ENCODE results near the gene ABLIM1. TPM values are rescaled to one million over a fixed set of nuclear protein-coding genes. Genes with fewer than 3 reads are reported as not detected.

The ABLIM1 gene
- total RNA-seq, 1 donor from 2014 or later, result 103 TPM

DNA sequence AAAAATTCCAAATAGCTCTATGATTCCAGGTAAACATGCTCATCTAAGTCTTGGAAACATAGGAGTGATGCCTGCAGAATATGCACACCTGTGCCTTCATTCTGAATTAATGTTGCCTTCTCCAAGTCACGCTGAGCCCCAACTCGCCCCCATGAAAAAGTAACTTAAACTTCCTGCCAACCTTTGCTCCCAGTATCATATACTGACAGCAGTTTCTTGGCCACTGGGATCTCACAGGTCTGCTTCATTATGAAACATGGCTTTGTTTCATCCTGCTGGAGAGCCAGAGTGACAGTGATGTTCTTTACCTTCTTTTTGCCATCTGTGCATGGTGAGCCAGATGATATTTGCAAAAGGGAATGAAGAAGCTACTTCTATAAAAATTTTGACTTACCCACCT lies 34.9 kb downstream of the ABLIM1 start:
- DNase-seq, result no peak

DNA sequence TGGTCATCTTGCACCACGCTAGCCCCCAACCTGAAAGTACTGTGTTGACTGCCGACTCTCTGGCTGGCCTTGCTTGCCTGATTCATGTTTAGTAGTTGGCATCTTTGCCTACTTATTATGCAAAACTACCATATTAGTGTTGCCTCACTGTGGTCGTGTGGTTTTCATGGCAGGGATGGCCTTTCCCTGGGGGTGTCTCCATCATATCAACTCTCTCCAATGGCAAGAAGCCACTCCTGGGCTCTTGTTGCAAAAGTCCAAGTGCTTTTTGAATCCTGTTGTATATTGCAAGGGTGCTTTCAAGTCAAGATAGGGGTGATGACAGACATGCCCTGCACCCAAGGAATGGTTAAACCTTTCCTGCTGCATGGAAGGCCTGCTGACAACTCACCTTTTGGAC lies 39.4 kb downstream of the ABLIM1 start:
- DNase-seq, result no peak

DNA sequence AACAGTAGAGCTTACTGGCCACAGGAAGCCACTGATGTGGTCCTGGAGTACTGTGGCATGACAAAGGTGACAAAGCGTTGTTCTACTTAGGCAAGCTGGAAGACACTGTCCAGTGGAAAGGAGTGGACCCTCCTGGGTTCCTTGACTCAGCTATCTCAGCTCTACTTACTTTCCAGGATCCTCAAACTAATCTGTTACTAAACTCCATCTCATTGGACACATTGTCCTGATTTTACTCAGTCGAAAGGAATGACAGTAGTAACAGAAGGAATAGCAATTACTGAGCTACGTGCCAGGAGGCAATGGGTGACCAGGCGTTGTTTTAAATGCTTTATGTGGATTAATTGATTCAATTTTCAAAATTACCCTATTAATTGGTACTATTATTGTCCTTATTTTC lies 41.6 kb downstream of the ABLIM1 start:
- DNase-seq, result no peak

DNA sequence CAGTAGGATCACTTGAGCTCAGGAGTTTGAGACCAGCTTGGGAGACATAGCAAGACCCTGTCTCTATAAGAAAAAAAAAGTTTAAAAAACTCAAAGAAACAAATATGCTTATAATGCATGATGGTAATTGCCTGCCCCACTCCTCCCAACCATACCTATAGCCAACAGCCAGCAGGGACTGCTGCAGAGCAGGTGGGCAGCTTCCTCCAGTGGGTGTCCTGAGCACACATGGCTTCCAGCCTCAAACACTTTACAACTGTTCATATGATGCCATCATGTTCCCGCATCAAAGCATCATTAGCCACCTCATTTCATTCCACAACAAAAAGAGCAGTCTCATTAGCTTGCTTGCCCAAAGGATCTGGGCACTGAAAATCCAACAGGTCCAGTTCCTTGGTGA lies 42.0 kb downstream of the ABLIM1 start:
- no peak for DNase-seq

DNA sequence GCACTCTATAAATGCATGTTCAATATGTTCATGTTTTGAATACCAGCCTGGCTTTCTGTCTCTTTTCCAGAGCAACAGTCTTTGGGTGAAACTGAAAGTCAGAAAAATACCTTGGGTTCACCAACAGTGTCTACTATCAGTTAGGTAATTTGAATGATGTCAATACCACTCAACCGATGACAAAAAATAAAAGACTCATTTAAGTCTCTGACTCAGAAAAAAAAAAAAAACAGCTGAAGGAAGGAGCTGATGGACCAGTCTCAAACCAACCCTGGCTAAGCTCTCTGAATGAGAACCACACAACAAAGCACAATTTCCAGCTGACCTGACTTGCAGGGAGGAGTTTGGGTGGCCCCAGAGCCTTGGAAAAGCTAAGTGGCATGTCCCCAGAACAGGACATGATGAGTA lies 42.5 kb downstream of the ABLIM1 start:
- DNase-seq, result no peak

DNA sequence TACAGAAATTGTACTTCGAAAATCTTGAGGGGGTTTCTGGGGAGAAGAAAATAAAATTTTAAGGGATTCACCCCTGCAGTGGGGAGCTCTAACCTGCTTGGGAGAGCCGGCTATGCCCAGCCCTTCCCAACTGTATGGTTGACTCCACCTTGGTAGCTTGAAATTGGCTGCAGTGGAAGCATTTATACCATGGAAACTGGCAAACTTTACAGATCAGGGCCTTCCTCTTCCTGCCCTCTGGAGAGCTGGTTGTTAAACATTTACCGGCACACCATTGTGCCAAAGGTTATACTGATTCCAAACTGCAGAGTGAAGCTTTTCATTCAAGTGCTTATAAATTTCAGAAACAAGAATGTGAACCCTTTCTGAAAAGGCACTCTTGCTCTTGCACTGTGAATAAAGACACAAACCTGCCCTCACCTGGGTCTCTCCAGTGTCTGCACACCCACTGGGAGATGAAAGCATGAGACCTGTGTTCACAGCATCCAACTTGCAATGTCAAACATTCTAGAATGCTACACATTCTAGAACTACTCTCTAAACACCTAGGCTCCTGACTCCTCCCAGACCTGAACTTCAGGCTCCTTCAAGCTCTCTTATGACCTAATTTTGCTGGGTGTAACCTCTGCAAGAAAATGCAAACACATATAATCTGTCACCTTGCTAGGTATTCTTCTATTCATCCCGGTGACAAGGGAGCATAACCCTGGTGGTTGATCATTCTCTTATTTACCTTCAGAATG lies 44.7 kb downstream of the ABLIM1 start:
- no peak for DNase-seq

DNA sequence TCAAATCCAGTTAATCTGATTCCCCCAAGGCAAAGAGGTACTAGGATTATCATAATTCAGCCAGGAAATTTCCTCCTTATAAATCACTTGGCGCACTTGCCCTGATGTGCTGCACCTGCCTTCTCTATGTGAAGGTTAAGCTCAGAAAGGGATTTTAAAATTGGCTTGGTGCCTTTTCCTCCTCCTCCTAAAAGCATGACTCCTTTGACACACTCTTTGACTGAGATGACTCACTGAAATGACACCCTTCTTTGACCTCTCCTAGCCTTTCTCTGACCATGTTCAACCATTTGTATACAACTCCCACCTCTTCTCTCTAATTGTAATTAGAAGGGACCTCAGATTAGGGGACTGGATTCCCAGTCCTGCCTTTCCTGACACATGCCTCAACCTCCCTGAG lies 46.5 kb downstream of the ABLIM1 start:
- no peak for DNase-seq

DNA sequence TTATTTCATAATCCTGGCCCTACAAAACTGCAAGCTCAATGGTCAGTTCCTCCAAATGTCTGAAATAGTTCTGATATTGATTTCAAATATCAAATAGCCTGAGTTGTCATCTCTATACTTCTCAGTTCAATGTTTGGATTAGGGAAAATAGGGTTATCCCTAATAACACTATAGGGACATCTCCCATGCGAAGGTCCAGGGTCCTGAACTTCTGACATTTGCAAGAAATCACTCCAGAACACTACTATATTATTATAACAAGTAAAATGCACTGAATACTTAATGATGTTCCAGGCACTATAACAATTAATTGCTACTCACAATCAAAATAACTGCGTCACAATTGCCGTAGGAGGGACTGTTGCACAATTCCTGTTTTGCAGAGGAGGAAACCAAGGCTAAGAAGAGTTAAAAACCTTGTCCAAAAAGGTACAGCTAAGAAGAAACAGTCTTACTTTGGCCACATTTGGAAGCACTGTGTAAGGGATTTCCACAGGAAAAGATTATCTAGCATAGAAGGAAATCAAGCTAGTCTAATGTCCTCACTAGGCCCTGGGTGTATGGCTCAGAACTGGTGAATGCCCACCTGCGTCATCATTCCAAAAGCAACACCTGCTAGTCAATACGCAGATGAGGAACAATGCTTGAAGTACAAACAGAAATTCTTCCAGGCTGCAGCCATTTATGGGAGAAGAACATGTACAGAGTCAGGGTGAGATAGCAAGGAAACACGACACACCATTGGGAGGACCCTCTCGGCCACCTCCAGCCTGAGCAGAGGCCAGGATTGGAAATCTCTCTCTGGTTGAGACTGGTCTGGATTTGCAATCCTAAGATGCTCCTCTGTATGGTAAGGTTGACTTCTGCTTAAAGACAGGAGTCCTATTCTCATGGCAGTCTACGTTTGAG lies 48.3 kb downstream of the ABLIM1 start:
- DNase-seq, result no peak

DNA sequence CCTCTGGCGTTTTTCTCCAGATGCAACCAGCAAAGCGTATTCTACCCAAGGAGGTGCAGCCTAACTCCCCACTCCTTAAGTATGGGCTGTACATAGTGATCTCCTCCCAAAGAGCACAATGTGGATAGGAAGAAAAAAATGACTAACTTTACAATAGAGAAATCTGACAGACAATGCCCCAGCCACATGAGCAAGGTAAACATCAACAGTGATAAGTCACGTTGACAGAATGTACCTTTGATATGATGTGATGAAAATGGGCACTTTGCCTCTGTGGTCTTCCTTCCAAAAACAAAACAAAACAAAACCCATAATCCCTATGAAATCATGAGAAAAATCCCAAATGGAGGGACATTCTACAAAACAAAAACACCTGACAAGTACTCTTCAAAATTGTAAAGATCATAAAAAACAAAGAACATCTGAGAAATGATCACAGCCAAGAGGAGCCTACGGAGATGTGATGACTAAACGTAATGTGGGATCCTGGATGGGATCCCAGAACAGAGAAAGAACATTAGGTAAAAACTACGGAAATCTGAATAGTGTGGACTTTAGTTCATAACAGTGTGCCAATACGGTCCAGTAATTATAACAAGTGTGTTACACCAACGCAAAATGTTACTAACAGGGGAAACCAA lies 50.6 kb downstream of the ABLIM1 start:
- no peak for DNase-seq

DNA sequence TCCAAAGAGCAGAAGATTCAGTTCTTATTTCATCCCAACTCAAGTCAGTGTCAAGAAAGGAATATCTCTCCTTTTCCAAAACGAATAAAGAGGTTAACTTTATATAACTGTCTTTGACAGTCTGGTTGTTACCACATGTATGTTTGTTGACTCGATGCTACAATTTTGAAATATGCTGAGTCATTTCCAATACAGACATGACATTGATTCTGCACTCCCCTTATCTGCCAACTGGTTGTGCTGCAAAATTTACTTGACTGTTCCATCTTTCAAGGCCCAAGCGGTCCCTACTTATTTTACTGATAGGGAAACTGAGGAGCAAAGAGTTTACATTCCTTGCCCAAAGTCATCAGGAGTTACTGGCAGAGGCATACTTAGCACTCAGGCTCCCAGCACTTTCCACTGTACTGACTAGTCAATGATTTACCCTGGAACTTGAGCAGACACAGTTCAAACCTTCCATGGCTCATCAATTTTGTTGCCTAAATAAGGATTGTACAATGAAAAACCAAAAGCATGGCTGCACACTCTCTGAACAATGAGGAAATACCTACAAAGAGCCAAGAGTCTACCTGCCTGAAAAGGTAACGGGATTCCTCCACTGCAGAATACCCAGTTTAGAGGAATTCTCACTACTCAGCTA lies 52.8 kb downstream of the ABLIM1 start:
- no peak for DNase-seq

DNA sequence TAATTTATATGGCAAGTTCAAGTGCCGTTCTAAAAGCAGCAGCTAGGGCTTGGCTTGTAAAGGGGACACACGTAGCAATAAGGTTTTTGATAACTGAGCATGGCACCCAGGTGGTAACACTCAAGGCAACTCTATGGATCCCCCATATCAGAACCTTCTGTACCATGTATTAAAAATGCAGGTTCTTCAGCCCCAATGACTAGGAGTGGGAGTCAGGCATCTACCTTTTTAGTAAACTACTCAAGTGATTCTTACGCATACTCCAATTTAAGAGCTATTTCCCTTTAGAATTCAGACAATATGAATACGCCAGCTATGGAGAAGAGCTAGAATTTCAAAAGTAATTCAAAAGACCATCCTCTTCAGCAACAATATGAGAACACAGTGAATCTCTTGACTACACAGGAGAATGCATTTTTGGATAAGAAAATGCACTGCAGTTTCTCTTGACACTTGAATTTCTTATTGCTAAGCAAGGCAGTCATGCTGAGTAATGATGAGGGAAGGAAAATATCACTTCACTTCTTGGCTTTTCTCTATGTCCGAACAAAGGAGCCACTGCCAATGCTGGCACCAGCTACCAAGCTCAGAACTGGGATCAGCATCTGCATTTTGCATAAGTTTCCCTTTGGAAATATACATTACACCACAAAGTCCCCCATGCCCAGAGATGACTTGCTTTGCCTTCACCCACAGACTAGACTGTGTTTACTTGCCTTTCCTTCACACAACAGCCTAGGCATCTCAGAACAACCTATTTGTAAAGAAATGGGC lies 53.5 kb downstream of the ABLIM1 start:
- DNase-seq, result no peak

DNA sequence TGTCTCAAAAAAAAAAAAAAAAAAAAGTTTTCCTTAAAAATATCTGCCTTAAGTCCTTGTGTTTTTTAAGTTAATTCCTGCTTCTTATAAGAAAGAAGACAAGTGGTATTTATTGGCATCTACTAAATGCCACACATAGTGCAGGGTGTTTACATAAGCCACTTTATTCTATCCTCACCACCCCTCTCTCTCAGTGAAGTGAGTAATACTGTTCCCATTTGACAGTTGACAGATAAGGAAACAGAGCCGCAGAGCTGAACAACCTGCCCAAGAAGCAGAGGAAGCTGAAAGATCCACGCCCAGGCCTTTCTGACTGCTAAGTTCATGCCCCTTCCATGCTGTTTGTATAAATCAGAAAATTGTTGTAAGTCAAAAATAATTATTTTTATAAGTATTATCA lies 54.1 kb downstream of the ABLIM1 start:
- no peak for DNase-seq

DNA sequence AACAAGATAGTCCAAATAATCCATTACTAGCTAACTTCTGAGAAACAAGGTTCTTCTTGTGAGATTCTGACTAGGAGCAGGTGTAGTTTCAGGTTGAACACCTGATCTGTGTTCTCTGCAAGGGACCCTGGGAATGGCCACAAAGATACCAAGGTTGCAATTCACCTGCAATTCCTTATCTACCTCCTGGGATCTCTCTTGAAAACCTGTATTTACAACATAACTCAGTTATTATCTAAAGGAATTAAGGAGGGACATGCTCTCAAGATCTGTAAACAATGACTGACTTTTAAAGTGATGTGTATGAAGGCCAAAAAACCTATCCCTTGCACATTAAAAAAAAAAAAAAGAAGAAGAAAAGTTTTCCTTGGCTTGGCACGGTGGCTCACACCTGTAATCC lies 54.8 kb downstream of the ABLIM1 start:
- no peak for DNase-seq

DNA sequence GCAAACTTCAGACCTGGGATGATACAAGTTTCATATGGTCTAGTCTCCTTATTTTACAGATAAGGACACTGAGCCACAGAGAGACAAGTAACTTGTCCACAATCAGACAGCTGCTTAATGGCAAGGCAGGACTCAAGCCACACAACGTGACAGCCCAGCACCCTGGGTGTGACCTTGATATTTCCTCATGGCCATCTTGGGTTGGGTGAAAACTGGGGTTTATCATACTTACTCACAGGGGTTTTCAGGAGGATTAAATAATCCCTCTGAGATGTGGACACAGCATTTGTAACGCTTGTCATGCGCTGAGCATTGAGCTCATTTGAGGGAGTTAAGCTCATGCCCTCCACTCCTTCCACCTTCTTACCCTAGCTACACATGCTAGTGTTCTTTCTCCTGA lies 58.0 kb downstream of the ABLIM1 start:
- DNase-seq, result no peak

DNA sequence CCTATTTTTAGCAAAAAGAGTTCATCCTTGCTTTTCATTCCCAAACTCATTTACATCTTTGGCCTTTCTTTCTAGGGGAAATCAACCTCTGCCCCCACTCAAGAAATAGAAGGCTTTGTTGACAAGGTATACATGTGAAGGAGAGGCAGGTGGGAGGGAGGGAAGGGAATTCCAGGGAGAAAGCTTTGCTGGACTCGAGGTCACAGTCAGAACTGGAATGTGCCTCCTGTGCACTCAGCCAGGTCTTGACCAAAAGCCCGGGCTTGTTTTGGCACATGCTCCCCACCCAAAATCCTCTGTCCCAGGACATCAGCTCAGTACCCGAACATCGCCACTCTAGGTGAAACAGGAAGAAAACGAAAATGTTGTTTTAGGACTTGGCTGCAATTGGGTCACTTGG lies 61.3 kb downstream of the ABLIM1 start:
- no peak for DNase-seq

DNA sequence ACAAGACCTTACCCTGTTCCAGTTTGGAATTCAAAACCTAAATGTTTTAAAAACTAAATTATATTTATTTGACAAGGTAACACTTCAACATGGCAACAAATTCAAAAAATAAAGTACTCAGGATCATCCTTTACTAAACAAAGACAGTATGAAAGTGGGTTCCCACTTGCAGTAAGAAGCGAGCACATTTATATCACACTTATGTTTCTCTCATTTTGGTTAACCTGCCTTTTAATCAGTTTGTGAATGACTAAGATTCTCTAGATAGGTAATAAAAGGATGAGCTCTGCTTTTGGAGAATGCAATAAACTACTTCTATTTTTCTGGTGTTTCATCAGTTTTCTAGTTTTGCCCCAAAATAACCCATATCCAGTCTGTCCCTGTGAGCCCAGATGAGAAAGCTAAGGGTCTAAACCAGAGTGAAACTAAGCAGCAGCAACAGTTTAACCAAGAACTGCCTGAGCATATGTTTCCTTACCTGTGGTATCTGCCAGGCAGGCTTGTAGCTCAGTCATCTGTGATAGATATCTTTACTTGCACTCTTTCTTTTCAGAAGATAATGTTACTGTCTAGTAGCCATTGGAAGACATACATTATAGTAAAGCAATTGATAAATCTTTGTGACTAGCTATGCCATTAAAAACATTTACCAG lies 64.1 kb downstream of the ABLIM1 start:
- no peak for DNase-seq

DNA sequence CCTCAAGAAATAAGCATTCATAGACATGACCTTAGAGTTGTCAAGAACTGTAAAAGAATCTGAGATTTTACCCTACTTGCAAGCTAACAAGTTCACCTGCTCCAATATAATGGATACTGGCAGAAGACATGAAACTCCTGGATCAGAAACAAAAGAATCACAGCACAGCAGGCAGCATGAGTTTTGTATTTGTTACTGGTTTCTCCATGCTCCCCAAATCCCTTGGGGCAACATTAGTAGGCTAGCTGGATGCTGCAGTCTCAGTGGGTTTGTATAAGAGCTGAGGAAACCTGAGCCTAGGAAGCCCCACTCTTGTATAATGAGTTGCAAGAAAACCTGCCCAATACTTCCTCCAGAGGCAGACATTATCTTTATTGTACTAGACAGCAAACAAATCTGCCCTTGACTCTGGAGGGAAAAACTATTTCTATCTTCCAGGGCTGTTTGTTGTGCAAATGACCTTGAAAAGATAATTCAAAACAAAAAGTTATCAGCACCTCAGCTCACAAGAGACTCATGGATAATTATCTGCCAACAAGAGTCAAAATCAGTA lies 64.8 kb downstream of the ABLIM1 start:
- no peak for DNase-seq

DNA sequence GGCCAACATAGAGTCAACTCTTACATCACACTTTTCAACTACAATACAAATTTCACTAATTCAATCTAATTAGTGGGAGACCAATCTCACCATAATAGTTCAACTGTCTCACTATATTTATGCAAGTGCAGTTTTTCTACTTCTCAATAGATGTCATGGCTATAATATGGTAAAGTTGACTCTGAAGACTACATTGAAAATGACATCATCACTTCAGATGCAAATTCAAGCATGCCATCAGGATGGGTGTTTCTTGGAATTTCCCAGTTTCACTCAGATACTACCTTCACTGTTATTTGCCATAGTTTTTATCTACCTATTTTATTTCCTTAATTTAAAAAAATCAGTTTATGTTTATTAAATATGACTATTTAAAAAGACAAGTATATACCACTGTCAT lies 67.1 kb downstream of the ABLIM1 start:
- DNase-seq, result no peak

DNA sequence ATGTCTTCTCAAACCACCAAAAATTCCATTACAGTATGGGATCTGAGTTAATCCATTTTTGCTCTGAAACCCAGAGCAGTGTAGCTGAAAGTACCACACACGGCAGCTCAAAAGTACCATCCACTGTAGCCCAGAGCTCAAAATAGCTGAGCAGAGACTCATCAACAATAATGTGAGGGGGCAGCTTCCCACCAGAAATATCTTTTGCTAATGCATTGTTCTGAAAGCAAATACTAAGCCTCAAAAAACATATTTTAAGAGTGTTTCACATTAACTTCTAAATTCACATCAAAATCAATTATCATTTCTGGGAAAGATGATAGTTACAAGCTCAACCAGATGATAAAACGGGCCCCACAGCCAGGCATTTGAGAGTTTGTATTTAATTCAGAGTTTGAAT lies 73.7 kb downstream of the ABLIM1 start:
- DNase-seq, result no peak

DNA sequence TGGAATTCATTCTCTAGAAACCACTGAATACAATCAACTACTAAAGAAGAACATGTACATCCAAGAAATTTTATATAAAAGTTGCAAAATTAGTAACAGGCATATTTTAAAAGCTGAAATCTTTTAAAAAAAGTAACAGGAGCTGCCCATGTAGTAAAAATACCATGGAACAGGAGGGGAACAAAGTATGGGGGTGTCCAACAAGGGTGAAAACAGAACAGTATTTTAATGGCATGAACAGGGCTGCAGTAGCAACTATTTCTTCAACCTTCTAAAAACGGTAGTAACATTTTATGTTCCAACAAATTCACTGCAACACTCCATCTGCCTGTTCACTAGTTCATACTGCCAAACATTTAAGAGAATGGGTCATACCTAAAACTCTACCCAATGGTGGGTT lies 77.0 kb downstream of the ABLIM1 start:
- no peak for DNase-seq

DNA sequence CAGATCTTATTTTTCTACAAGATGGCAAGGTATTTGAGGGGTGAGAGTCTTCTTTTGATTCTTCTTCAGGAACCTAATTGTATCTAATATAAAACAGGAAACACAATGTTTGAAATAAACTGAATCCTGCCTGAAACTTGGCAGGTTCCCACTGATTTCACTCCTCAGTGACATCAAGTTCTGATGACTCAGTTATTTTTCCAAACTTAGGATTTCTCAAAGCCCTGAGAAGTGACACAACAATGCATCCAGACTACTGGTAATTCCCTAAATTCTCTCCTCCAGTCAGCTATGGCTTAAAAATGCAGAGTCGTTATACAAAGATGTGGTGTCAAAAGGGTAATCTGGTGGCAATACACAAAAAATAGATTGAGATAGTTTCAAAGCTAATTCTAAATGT lies 80.9 kb downstream of the ABLIM1 start:
- no peak for DNase-seq
